ENCODE data around the gene LONRF2.
"Not testable (repeated sequence)": the region's sequence is repeated elsewhere in the genome, so short reads cannot be mapped to it uniquely, and the experiment has no call there.

DNA sequence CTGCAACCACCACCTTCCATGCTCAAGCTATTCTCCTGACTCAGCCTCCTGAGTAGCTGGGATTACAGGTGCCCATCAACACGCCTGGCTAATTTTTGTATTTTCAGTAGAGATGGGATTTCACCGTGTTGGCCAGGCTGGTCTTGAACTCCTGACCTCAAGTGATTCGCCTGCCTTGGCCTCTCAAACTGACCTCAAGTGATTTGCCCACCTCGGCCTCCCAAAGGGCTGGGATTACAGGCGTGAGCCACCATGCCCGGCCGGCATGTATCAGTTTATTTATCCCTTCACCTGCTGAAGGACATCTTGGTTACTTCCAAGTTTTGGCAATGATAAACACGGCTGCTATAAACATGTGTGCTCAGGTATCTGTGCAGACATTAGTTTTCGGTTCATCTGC is 73.7 kb downstream of the LONRF2 start:
- TF ChIP-seq EZH2 (IDR thresholded peaks at IDR 0.05; ENCODE audit: insufficient read depth, poor library complexity, severe bottlenecking); EZH2phosphoT487 (IDR thresholded peaks at IDR 0.05; ENCODE audit: insufficient read depth, low read depth): not testable (repeated sequence)

Data from GM23248 (cell line).